ENCODE data around the gene ELAVL1. TPM values are rescaled to one million over a fixed set of nuclear protein-coding genes. Genes with fewer than 3 reads are reported as not detected.

The ELAVL1 gene
- total and polyA plus RNA-seq, 2 of the 13 experiments (the other 11 are each of a cell fraction or from before 2014, with no cell fraction given), result 27.9 to 38.4 TPM

GRCh38 chr19:7919610-7920518, 85.6 kb downstream of the ELAVL1 start, which contains the start of gene SNAPC2 (continued):
- TF ChIP-seq, protein P1, sequence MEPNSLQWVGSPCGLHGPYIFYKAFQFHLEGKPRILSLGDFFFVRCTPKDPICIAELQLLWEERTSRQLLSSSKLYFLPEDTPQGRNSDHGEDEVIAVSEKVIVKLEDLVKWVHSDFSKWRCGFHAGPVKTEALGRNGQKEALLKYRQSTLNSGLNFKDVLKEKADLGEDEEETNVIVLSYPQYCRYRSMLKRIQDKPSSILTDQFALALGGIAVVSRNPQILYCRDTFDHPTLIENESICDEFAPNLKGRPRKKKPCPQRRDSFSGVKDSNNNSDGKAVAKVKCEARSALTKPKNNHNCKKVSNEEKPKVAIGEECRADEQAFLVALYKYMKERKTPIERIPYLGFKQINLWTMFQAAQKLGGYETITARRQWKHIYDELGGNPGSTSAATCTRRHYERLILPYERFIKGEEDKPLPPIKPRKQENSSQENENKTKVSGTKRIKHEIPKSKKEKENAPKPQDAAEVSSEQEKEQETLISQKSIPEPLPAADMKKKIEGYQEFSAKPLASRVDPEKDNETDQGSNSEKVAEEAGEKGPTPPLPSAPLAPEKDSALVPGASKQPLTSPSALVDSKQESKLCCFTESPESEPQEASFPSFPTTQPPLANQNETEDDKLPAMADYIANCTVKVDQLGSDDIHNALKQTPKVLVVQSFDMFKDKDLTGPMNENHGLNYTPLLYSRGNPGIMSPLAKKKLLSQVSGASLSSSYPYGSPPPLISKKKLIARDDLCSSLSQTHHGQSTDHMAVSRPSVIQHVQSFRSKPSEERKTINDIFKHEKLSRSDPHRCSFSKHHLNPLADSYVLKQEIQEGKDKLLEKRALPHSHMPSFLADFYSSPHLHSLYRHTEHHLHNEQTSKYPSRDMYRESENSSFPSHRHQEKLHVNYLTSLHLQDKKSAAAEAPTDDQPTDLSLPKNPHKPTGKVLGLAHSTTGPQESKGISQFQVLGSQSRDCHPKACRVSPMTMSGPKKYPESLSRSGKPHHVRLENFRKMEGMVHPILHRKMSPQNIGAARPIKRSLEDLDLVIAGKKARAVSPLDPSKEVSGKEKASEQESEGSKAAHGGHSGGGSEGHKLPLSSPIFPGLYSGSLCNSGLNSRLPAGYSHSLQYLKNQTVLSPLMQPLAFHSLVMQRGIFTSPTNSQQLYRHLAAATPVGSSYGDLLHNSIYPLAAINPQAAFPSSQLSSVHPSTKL (CRISPR knock-in tag; IDR thresholded peaks at IDR 0.05), result 0 out of 2 replicates have a peak, but pooled peaks have one; percentile 17
- TF ChIP-seq ZNF609 (CRISPR knock-in tag; IDR thresholded peaks at IDR 0.05; ENCODE audit: borderline replicate concordance), result peak; percentile 53; the same call in 1 of the 2 replicates
- 0 out of 2 replicates have a peak, but pooled peaks have one; percentile 43 for TF ChIP-seq ZNF678 (CRISPR knock-in tag; IDR thresholded peaks at IDR 0.05)
- TF ChIP-seq ZNF687 (CRISPR knock-in tag; IDR thresholded peaks at IDR 0.05), result peak; percentile 86
- TF ChIP-seq TP53 (CRISPR knock-in tag; conservative IDR thresholded peaks at IDR 0.05), result 0 out of 2 replicates have a peak, but pooled peaks have one; percentile 53
- TF ChIP-seq ZNF251 (CRISPR knock-in tag; IDR thresholded peaks at IDR 0.05), result no peak
- TF ChIP-seq HOXA9 (CRISPR knock-in tag; IDR thresholded peaks at IDR 0.05; ENCODE audit: borderline replicate concordance), result peak; percentile 63; the same call in 1 of the 2 replicates
- peak; percentile 91; the same call in 1 of the 2 replicates for TF ChIP-seq ZNF614 (CRISPR knock-in tag; IDR thresholded peaks at IDR 0.05; ENCODE audit: borderline replicate concordance)
- TF ChIP-seq, protein P2, sequence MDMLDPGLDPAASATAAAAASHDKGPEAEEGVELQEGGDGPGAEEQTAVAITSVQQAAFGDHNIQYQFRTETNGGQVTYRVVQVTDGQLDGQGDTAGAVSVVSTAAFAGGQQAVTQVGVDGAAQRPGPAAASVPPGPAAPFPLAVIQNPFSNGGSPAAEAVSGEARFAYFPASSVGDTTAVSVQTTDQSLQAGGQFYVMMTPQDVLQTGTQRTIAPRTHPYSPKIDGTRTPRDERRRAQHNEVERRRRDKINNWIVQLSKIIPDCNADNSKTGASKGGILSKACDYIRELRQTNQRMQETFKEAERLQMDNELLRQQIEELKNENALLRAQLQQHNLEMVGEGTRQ (IDR thresholded peaks at IDR 0.05; ENCODE audit: low read depth, low read length), result no peak
- TF ChIP-seq, protein P2 (CRISPR knock-in tag; IDR thresholded peaks at IDR 0.05; ENCODE audit: borderline replicate concordance), result no peak
